ENCODE measurements around the gene EPRS1.

The EPRS1 gene

GRCh38 chr1:220056374-220056773 lies 10.1 kb upstream of the EPRS1 start:
- TF ChIP-seq GATA3 (IDR thresholded peaks at IDR 0.05; ENCODE audit: low read depth, low read length) (no peak), GATA2 (IDR thresholded peaks at IDR 0.05; ENCODE audit: low read depth, low read length) (no peak)

- TF ChIP-seq GATA2 (IDR thresholded peaks at IDR 0.05; ENCODE audit: low read depth, low read length) = no peak
- TF ChIP-seq GATA3 (IDR thresholded peaks at IDR 0.05; ENCODE audit: low read depth, low read length) = no peak
These were observed 801 bp downstream of the EPRS1 start for GRCh38 chr1:220045356-220046051.

- TF ChIP-seq GATA3 (IDR thresholded peaks at IDR 0.05; ENCODE audit: low read depth, low read length) = no peak
- TF ChIP-seq GATA2 (IDR thresholded peaks at IDR 0.05; ENCODE audit: low read depth, low read length) = no peak
These were observed 1.5 kb downstream of the EPRS1 start for GRCh38 chr1:220044678-220045355.

- TF ChIP-seq GATA2 (IDR thresholded peaks at IDR 0.05; ENCODE audit: low read depth, low read length) = no peak
- no peak for TF ChIP-seq GATA3 (IDR thresholded peaks at IDR 0.05; ENCODE audit: low read depth, low read length)
These were observed 2.7 kb downstream of the EPRS1 start for GRCh38 chr1:220043646-220044045.

- TF ChIP-seq GATA3 (IDR thresholded peaks at IDR 0.05; ENCODE audit: low read depth, low read length) (no peak), GATA2 (IDR thresholded peaks at IDR 0.05; ENCODE audit: low read depth, low read length) (no peak)
These were observed 6.2 kb downstream of the EPRS1 start for GRCh38 chr1:220040028-220040596.

- TF ChIP-seq GATA3 (IDR thresholded peaks at IDR 0.05; ENCODE audit: low read depth, low read length) (no peak), GATA2 (IDR thresholded peaks at IDR 0.05; ENCODE audit: low read depth, low read length) (no peak)
These were observed 7.7 kb downstream of the EPRS1 start for GRCh38 chr1:220038640-220039039.

- TF ChIP-seq GATA3 (IDR thresholded peaks at IDR 0.05; ENCODE audit: low read depth, low read length) (no peak), GATA2 (IDR thresholded peaks at IDR 0.05; ENCODE audit: low read depth, low read length) (no peak)
These were observed 13.4 kb downstream of the EPRS1 start for GRCh38 chr1:220032911-220033310.

- TF ChIP-seq GATA2 (IDR thresholded peaks at IDR 0.05; ENCODE audit: low read depth, low read length) = no peak
- no peak for TF ChIP-seq GATA3 (IDR thresholded peaks at IDR 0.05; ENCODE audit: low read depth, low read length)
These were observed 15.0 kb downstream of the EPRS1 start for GRCh38 chr1:220031287-220031686.

- no peak for TF ChIP-seq GATA2 (IDR thresholded peaks at IDR 0.05; ENCODE audit: low read depth, low read length)
These were observed 17.9 kb downstream of the EPRS1 start for GRCh38 chr1:220028346-220028895.

GRCh38 chr1:220019071-220019470 lies 27.2 kb downstream of the EPRS1 start:
- TF ChIP-seq GATA3 (IDR thresholded peaks at IDR 0.05; ENCODE audit: low read depth, low read length) = no peak

- TF ChIP-seq GATA3 (IDR thresholded peaks at IDR 0.05; ENCODE audit: low read depth, low read length) (no peak), GATA2 (IDR thresholded peaks at IDR 0.05; ENCODE audit: low read depth, low read length) (no peak)
These were observed 32.8 kb downstream of the EPRS1 start for GRCh38 chr1:220013497-220013896.

- TF ChIP-seq GATA3 (IDR thresholded peaks at IDR 0.05; ENCODE audit: low read depth, low read length) (no peak), GATA2 (IDR thresholded peaks at IDR 0.05; ENCODE audit: low read depth, low read length) (no peak)
These were observed 34.0 kb downstream of the EPRS1 start for GRCh38 chr1:220012259-220012658.

GRCh38 chr1:220011620-220012019 lies 34.7 kb downstream of the EPRS1 start:
- no peak for TF ChIP-seq GATA3 (IDR thresholded peaks at IDR 0.05; ENCODE audit: low read depth, low read length)
- no peak for TF ChIP-seq GATA2 (IDR thresholded peaks at IDR 0.05; ENCODE audit: low read depth, low read length)

- TF ChIP-seq GATA2 (IDR thresholded peaks at IDR 0.05; ENCODE audit: low read depth, low read length) = no peak
- TF ChIP-seq GATA3 (IDR thresholded peaks at IDR 0.05; ENCODE audit: low read depth, low read length) = no peak
These were observed 38.9 kb downstream of the EPRS1 start for GRCh38 chr1:220007438-220007837.

- no peak for TF ChIP-seq GATA3 (IDR thresholded peaks at IDR 0.05; ENCODE audit: low read depth, low read length)
- no peak for TF ChIP-seq GATA2 (IDR thresholded peaks at IDR 0.05; ENCODE audit: low read depth, low read length)
These were observed 40.8 kb downstream of the EPRS1 start for GRCh38 chr1:220005489-220005888.
